ENCODE measurements around the gene TMEM52. TPM values are rescaled to one million over a fixed set of nuclear protein-coding genes. Genes with fewer than 3 reads are reported as not detected.

The TMEM52 gene
- total and polyA plus RNA-seq, 2 experiments from 2014 or later = 0.40 TPM; not detected in 1

DNA sequence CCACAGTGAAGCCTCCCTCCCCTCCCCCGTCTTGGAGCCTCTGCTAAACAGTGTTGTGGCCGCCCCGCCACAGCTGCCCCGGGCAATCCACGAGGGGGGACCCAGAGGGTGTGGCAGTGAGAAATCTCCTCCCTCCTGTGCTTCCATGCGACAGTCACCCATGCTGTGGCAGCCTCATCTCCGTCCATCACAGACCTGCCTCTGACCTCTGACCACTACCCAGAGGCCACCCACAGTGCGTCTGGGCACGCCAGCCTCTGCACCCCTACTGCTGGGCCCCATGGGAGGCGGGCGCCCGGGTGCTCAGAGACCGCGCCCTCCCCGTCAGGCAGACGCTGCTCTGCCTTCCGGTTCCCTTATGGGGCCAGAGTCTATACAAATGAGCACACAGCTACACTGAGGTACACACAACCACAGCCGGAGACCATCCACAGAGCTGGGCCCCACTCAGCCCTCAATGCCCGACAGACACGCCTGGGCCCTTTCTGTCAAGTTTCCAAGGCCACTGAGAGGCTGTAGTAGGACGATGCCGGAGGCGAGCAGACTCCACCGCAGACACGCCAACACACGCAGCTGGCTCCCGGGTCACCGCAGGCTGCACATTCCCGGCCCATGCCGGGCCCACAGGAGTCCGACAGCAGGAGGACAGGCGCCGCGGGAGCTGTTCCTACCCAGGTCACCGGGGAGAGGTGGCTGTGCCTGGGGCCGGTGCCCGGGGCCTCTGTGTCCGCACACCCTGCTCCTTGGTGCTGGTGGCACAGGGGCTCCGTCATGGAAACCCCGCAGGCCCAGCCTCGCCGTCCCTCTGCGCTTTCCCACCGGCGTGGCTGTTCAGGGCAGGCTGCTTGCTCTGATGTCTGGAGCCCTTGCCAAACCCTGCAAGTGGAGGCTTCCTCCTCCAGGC lies 23.9 kb upstream of the TMEM52 start:
- Histone ChIP-seq H3K9me3 (ENCODE audit: low read depth) (no peaks in the 10 kb centered on the region), H3K4me1 (ENCODE audit: insufficient read depth) (no peaks in the 10 kb centered on the region), H2AFZ (no peak overlapping the region), H3K79me2 (ENCODE audit: insufficient read depth) (no peaks in the 10 kb centered on the region), H3K27ac (no peak overlapping the region), H3K9me2 (ENCODE audit: insufficient read depth) (no peaks in the 10 kb centered on the region), H3F3A (ENCODE audit: insufficient read depth) (no peaks in the 10 kb centered on the region), H4K20me1 (ENCODE audit: insufficient read depth) (no peaks in the 10 kb centered on the region), H3K4me2 (ENCODE audit: unreplicated experiment) (no peak overlapping the region), H3K4me3 (no peak overlapping the region), H3K36me3 (ENCODE audit: low read depth) (no peaks in the 10 kb centered on the region), H3K27me3 (replicated peaks; ENCODE audit: insufficient read depth) (no peaks in the 10 kb centered on the region), H3K9ac (no peak overlapping the region)
- DNase-seq = no peak
- no peak for TF ChIP-seq EZH2phosphoT487 (IDR thresholded peaks at IDR 0.05; ENCODE audit: insufficient read depth, low read depth)
- 58 to 60% methylated on average over 41 to 45 of the region's 45 CpGs for WGBS, 2 experiments (ENCODE audit: low coverage in 1 of 2, low lambda C conversion rate in 2 of 2, missing lambda C conversion rate in 2 of 2)
- in situ Hi-C loops (cut with MboI) = no loop called here

DNA sequence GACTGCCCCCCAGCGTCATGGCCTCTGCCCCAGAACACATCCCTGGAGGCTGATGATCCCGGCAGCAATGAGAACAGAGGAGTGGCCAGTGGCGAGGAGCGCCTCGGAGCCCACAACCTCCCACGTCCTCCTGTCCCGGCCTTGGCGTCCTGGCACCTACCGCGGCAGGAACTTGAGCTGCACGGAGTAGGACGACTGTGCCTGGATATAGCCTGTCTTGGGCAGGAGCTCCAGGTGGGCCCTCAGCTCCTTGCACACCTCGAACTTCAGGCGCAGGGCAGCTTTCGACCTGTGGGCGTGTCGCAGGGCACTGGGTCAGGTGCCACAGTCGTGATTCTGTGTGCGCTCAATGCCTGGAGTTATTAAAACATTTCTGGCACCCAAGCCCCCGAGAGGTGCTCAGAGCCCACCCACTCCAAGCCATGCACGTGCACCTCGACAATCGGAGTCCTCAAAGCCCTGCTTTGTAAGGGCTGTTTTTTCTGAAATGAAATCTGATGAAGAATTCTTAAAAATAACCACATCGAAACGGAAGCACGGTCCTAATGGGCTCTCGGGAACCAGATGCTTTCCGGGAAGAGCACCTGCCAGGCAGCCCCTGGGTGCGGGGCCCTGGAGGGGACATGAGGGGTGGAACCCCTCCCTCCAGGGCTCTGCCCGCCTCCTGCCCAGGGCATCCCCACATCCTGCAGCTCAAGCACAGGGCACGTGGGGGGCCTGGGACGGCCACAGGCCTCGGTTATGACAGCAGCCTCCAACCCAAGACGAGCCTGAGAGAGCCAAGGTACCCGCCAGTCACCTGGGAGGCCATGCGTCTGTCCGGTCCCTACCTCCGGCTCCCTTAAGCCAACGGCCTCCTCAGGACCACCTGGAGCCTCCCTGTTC lies 23.0 kb upstream of the TMEM52 start:
- WGBS, 2 experiments (ENCODE audit: low coverage in 1 of 2, low lambda C conversion rate in 2 of 2, missing lambda C conversion rate in 2 of 2) = 63 to 64% methylated on average over 34 to 39 of the region's 39 CpGs
- no peak for DNase-seq
- no peak overlapping the region for H2AFZ ChIP-seq
- H3K27ac ChIP-seq = no peak overlapping the region
- H3K79me2 ChIP-seq (ENCODE audit: insufficient read depth) = no peaks in the 10 kb centered on the region
- H3K36me3 ChIP-seq (ENCODE audit: low read depth) = no peaks in the 10 kb centered on the region
- H3K27me3 ChIP-seq (replicated peaks; ENCODE audit: insufficient read depth) = no peaks in the 10 kb centered on the region
- H3K4me1 ChIP-seq (ENCODE audit: insufficient read depth) = no peaks in the 10 kb centered on the region
- no peaks in the 10 kb centered on the region for H4K20me1 ChIP-seq (ENCODE audit: insufficient read depth)
- H3K4me2 ChIP-seq (ENCODE audit: unreplicated experiment) = no peak overlapping the region
- H3K9me2 ChIP-seq (ENCODE audit: insufficient read depth) = no peaks in the 10 kb centered on the region
- no peaks in the 10 kb centered on the region for H3K9me3 ChIP-seq (ENCODE audit: low read depth)
- no peak overlapping the region for H3K4me3 ChIP-seq
- in situ Hi-C loops (cut with MboI) = no loop called here
- no peak overlapping the region for H3K9ac ChIP-seq
- H3F3A ChIP-seq (ENCODE audit: insufficient read depth) = no peaks in the 10 kb centered on the region
- no peak for TF ChIP-seq EZH2phosphoT487 (IDR thresholded peaks at IDR 0.05; ENCODE audit: insufficient read depth, low read depth)
- TF ChIP-seq EZH2 (IDR thresholded peaks at IDR 0.05; ENCODE audit: insufficient read depth, poor library complexity, severe bottlenecking) = no peak

DNA sequence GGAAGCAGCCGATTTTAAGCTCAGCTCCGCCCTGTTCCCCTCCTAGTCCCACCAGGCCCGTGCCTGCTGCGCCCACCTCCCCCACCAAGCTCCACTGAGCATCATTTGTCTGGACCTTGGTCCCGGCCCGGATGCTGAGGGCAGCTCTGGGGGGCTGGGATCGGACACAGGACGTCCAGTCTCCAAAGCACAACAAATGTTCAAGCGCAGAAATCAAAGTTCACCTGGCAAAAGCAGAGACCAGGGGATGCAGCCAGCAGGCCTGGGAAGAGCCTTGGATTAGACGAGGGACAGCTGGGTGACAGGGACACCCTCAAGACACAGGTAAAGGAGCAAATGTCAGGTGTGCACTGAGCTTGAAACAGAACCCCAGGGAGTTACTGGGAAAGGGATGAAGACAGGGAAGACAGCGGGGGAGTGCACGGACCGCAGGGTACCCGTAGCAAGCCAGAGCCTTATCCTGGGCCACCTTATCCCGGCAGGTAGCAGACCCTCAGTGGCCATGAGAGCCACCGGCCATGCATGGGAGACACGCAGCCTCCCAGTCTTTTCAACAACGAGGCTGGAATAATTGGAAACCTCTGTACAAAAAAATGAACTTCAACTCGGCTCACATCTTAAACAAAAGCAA lies 22.2 kb upstream of the TMEM52 start:
- H3K9me2 ChIP-seq (ENCODE audit: insufficient read depth) = no peaks in the 10 kb centered on the region
- no peaks in the 10 kb centered on the region for H4K20me1 ChIP-seq (ENCODE audit: insufficient read depth)
- TF ChIP-seq EZH2phosphoT487 (IDR thresholded peaks at IDR 0.05; ENCODE audit: insufficient read depth, low read depth) (no peak), EZH2 (IDR thresholded peaks at IDR 0.05; ENCODE audit: insufficient read depth, poor library complexity, severe bottlenecking) (no peak)
- no peaks in the 10 kb centered on the region for H3K9me3 ChIP-seq (ENCODE audit: low read depth)
- no peaks in the 10 kb centered on the region for H3K4me1 ChIP-seq (ENCODE audit: insufficient read depth)
- in situ Hi-C loops (cut with MboI) = no loop called here
- no peak overlapping the region for H3K9ac ChIP-seq
- no peaks in the 10 kb centered on the region for H3K79me2 ChIP-seq (ENCODE audit: insufficient read depth)
- WGBS, 2 experiments (ENCODE audit: low coverage in 1 of 2, low lambda C conversion rate in 2 of 2, missing lambda C conversion rate in 2 of 2) = 40 to 48% methylated on average over 19 of the region's 19 CpGs
- no peaks in the 10 kb centered on the region for H3K27me3 ChIP-seq (replicated peaks; ENCODE audit: insufficient read depth)
- H3K4me3 ChIP-seq = no peak overlapping the region
- H3K36me3 ChIP-seq (ENCODE audit: low read depth) = no peaks in the 10 kb centered on the region
- no peaks in the 10 kb centered on the region for H3F3A ChIP-seq (ENCODE audit: insufficient read depth)
- no peak overlapping the region for H3K27ac ChIP-seq
- no peak overlapping the region for H3K4me2 ChIP-seq (ENCODE audit: unreplicated experiment)
- H2AFZ ChIP-seq = no peak overlapping the region
- no peak for DNase-seq

DNA sequence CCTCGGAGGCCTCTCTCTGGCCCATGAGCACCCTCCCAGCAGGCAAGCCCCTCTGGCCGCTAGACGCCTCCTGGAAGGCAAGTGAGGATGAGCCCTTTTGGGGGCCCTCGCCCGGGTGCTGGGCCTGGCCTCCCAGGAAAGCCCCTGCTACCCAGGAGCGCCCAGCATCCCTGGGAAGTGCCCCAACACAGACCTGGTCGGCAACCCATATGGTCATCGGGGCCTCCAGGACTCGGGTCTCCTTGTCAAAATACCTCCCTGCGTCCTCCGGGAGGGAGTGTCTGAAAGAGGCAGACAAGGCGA lies 21.0 kb upstream of the TMEM52 start:
- Histone ChIP-seq H3K9ac (no peak overlapping the region), H3K27ac (no peak overlapping the region), H3K36me3 (ENCODE audit: low read depth) (no peaks in the 10 kb centered on the region), H3K27me3 (replicated peaks; ENCODE audit: insufficient read depth) (no peaks in the 10 kb centered on the region), H4K20me1 (ENCODE audit: insufficient read depth) (no peaks in the 10 kb centered on the region), H3K9me2 (ENCODE audit: insufficient read depth) (no peaks in the 10 kb centered on the region), H3K4me2 (ENCODE audit: unreplicated experiment) (no peak overlapping the region), H3F3A (ENCODE audit: insufficient read depth) (no peaks in the 10 kb centered on the region), H3K79me2 (ENCODE audit: insufficient read depth) (no peaks in the 10 kb centered on the region), H2AFZ (no peak overlapping the region), H3K9me3 (ENCODE audit: low read depth) (no peaks in the 10 kb centered on the region), H3K4me3 (no peak overlapping the region), H3K4me1 (ENCODE audit: insufficient read depth) (no peaks in the 10 kb centered on the region)
- TF ChIP-seq EZH2 (IDR thresholded peaks at IDR 0.05; ENCODE audit: insufficient read depth, poor library complexity, severe bottlenecking) (no peak), EZH2phosphoT487 (IDR thresholded peaks at IDR 0.05; ENCODE audit: insufficient read depth, low read depth) (no peak)
- in situ Hi-C loops (cut with MboI) = no loop called here
- 60 to 69% methylated on average over 10 to 12 of the region's 12 CpGs for WGBS, 2 experiments (ENCODE audit: low coverage in 1 of 2, low lambda C conversion rate in 2 of 2, missing lambda C conversion rate in 2 of 2)
- DNase-seq = no peak
